B cell (primary cell): ENCODE data around the gene MMP15.

Source experiments
- CTCF ChIP-seq: fragments of 200-600 bp; IDR thresholded peaks from one replicate; pipeline ENCODE4 v1.8.0; 2022; ENCODE audit warnings: antibody characterized with exemption, mild to moderate bottlenecking
- EZH2 ChIP-seq: IDR thresholded peaks from 2 replicates; pipeline ENCODE4 v1.6.1; 2012; ENCODE audit warnings: borderline replicate concordance, low read depth, mild to moderate bottlenecking, moderate library complexity, low read length; ENCODE audit not compliant: insufficient read depth, poor library complexity, severe bottlenecking

DNA sequence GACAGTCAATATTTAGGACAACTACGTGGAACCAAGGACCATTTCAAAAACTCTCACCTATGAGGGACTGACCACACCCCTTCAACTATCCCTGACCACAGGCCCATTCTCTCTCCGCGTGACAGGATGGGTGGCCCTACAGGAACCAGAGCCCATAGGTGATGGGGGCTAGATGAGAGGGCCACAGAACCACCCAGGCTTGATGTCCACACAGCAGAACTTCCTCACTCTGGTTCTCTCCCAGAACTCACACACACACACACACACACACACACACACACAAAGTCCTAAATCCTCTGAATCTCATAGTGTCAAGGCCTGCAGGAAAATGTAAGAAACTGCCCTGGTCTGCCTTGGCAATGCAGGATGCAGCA, 26.6 kb upstream of the MMP15 start:
- TF ChIP-seq CTCF (no peak), EZH2 (no peak)
